HepG2 (cell line): ENCODE measurements around the gene ZNF605. TPM values are rescaled to one million over a fixed set of nuclear protein-coding genes. Genes with fewer than 3 reads are reported as not detected.

Experiments used
- ARHGAP35 ChIP-seq: sonication (generic); formaldehyde crosslinking; IDR thresholded peaks from 2 replicates; pipeline ENCODE4 v1.9.0; 2022; ENCODE audit warnings: mild to moderate bottlenecking, inconsistent platforms, moderate library complexity, missing genetic modification reagents, borderline replicate concordance
- BRD4 ChIP-seq: sonication (generic); formaldehyde crosslinking; IDR thresholded peaks from 2 replicates; pipeline ENCODE4 v1.4.0; 2020; ENCODE audit warnings: missing genetic modification reagents
- CBX5 ChIP-seq: sonication (generic); formaldehyde crosslinking; IDR thresholded peaks from 2 replicates; pipeline ENCODE4 v1.4.0; 2020; ENCODE audit warnings: missing genetic modification reagents, borderline replicate concordance
- CENPBD1 ChIP-seq: sonication (generic); formaldehyde crosslinking; IDR thresholded peaks from 2 replicates; pipeline ENCODE4 v1.8.0; 2022; ENCODE audit warnings: missing genetic modification reagents, low read depth, mild to moderate bottlenecking, borderline replicate concordance
- CHD2 ChIP-seq: IDR thresholded peaks from 2 replicates; pipeline ENCODE4 v1.6.1; 2011; ENCODE audit warnings: low read depth, low read length, improper control_type of control experiment
- FOXO1 ChIP-seq: sonication (generic); formaldehyde crosslinking; IDR thresholded peaks from 2 replicates; pipeline ENCODE4 v1.4.0; 2020; ENCODE audit warnings: missing genetic modification reagents
- HDAC2 ChIP-seq: sonication (generic); formaldehyde crosslinking; IDR thresholded peaks from 2 replicates; pipeline ENCODE4 v1.4.0; 2020; ENCODE audit warnings: missing genetic modification reagents
- KDM2A ChIP-seq: sonication (generic); formaldehyde crosslinking; IDR thresholded peaks from 2 replicates; pipeline ENCODE4 v1.4.0; 2020; ENCODE audit warnings: low read depth, missing genetic modification reagents, borderline replicate concordance
- MAFF ChIP-seq: IDR thresholded peaks from 2 replicates; pipeline ENCODE4 v1.6.1; 2011; ENCODE audit warnings: low read depth, low read length, improper control_type of control experiment
- PHF20 ChIP-seq: sonication (generic); formaldehyde crosslinking; IDR thresholded peaks from 2 replicates; pipeline ENCODE4 v1.5.0; 2020; ENCODE audit warnings: mild to moderate bottlenecking, missing genetic modification reagents
- RBM39 ChIP-seq: fragments of 200-400 bp; formaldehyde crosslinking; IDR thresholded peaks from one replicate; pipeline ENCODE4 v1.6.1; 2018; ENCODE audit warnings: antibody characterized with exemption, mild to moderate bottlenecking, low read depth, low read length; ENCODE audit not compliant: poor library complexity, severe bottlenecking
- RELA ChIP-seq: sonication (generic); formaldehyde crosslinking; IDR thresholded peaks from 2 replicates; pipeline ENCODE4 v1.4.0; 2020; ENCODE audit warnings: missing genetic modification reagents
- RFXANK ChIP-seq: IDR thresholded peaks from 2 replicates; pipeline ENCODE4 v1.6.1; 2016
- SKI ChIP-seq: fragments of 450-650 bp; IDR thresholded peaks from one replicate; pipeline ENCODE4 v1.6.1; 2018; ENCODE audit warnings: mild to moderate bottlenecking; ENCODE audit not compliant: partially characterized antibody
- SP5 ChIP-seq: IDR thresholded peaks from 2 replicates; pipeline ENCODE4 v1.6.1; 2016; ENCODE audit warnings: low read depth, borderline replicate concordance
- SUZ12 ChIP-seq: fragments of 150-350 bp; IDR thresholded peaks from 2 replicates; pipeline ENCODE4 v1.6.1; 2014; ENCODE audit warnings: low read depth, low read length
- SYNCRIP ChIP-seq: fragments of 200-400 bp; formaldehyde crosslinking; IDR thresholded peaks from 2 replicates; pipeline ENCODE4 v1.6.1; 2018; ENCODE audit warnings: mild to moderate bottlenecking, low read depth, low read length; ENCODE audit not compliant: insufficient read depth
- TOE1 ChIP-seq: sonication (generic); formaldehyde crosslinking; IDR thresholded peaks from 2 replicates; pipeline ENCODE4 v1.4.0; 2020; ENCODE audit warnings: mild to moderate bottlenecking, missing genetic modification reagents
- USF2 ChIP-seq, 2 experiments: sonication (generic) in 1 of 2; formaldehyde crosslinking in 1 of 2; IDR thresholded peaks; 2 replicates each; pipeline versions ENCODE4 v1.5.1 to v1.6.1; 2011 to 2020; ENCODE audit warnings: borderline replicate concordance in 1 of 2, low read depth in 1 of 2, low read length in 1 of 2, mild to moderate bottlenecking in 1 of 2, missing genetic modification reagents in 1 of 2, moderate library complexity in 1 of 2
- YY1 ChIP-seq: IDR thresholded peaks from 2 replicates; pipeline ENCODE4 v1.6.1; 2011; ENCODE audit warnings: low read length, low read depth, moderate library complexity, mild to moderate bottlenecking; ENCODE audit not compliant: insufficient read depth, insufficient replicate concordance
- ZMAT3 ChIP-seq: sonication (generic); formaldehyde crosslinking; conservative IDR thresholded peaks from 2 replicates; pipeline ENCODE4 v1.7.0; 2021; ENCODE audit warnings: missing genetic modification reagents
- ZNF235 ChIP-seq: sonication (generic); formaldehyde crosslinking; IDR thresholded peaks from 2 replicates; pipeline ENCODE4 v1.8.1; 2023; ENCODE audit warnings: mild to moderate bottlenecking, missing genetic modification reagents, borderline replicate concordance
- ZNF263 ChIP-seq: sonication (generic); formaldehyde crosslinking; IDR thresholded peaks from 2 replicates; pipeline ENCODE4 v1.4.0; 2020; ENCODE audit warnings: missing genetic modification reagents
- ZNF557 ChIP-seq: sonication (generic); formaldehyde crosslinking; IDR thresholded peaks from 2 replicates; pipeline ENCODE4 v1.4.0; 2020; ENCODE audit warnings: missing genetic modification reagents
- ZNF709 ChIP-seq: sonication (generic); formaldehyde crosslinking; IDR thresholded peaks from 2 replicates; pipeline ENCODE4 v1.5.0; 2020; ENCODE audit warnings: mild to moderate bottlenecking, missing genetic modification reagents
- polyA plus RNA-seq, 8 experiments: library from polyadenylated mRNA; depleted of rRNA in 3 of 8; stranded (reverse) in 7 of 8; unstranded in 1 of 8; fragments of >200 nt; fragmentation: Illumina TruSeq in 4 of 8; extraction: Trizol in 4 of 8; gene quantifications; 2 replicates each; pipeline versions ENCODE4 v1.2.1 to v1.2.3, GENCODE V29; 2011 to 2016; ENCODE audit warnings: low read depth in 4 of 8, missing spikeins in 1 of 8, mixed read lengths in 1 of 8; ENCODE audit not compliant: insufficient read depth in 1 of 8
- total RNA-seq, 5 experiments: library from RNA; depleted of rRNA; stranded (reverse); fragments of >200 nt; fragmentation: Illumina TruSeq; extraction: Trizol; gene quantifications; 2 replicates each; pipeline ENCODE4 v1.2.3, GENCODE V29; 2016; ENCODE audit warnings: low read depth in 1 of 5
- TF ChIP-seq, protein P1 (sequence below): sonication (generic); formaldehyde crosslinking; IDR thresholded peaks from 2 replicates; pipeline ENCODE4 v1.5.0; 2020; ENCODE audit warnings: missing genetic modification reagents
- TF ChIP-seq, protein P2 (sequence below): IDR thresholded peaks from 2 replicates; pipeline ENCODE4 v1.6.1; 2016; ENCODE audit warnings: mild to moderate bottlenecking, missing biosample characterization, missing genetic modification reagents

The ZNF605 gene
- total and polyA plus RNA-seq, 2 of the 13 experiments (the other 11 are each of a cell fraction or from before 2014, with no cell fraction given), result 6.7 to 6.8 TPM

GRCh38 chr12:132887513-132888351 lies 68.4 kb downstream of the ZNF605 start, which contains the start of gene CHFR (continued):
- TF ChIP-seq, protein P1, sequence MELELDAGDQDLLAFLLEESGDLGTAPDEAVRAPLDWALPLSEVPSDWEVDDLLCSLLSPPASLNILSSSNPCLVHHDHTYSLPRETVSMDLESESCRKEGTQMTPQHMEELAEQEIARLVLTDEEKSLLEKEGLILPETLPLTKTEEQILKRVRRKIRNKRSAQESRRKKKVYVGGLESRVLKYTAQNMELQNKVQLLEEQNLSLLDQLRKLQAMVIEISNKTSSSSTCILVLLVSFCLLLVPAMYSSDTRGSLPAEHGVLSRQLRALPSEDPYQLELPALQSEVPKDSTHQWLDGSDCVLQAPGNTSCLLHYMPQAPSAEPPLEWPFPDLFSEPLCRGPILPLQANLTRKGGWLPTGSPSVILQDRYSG (CRISPR knock-in tag), result no peak
- TF ChIP-seq BRD4 (CRISPR knock-in tag) (no peak; the same call in 1 of the 2 replicates), KDM2A (CRISPR knock-in tag) (peak; percentile 68), CBX5 (peak; percentile 69; the same call in 1 of the 2 replicates), FOXO1 (CRISPR knock-in tag) (peak; percentile 7; the same call in 1 of the 2 replicates), CHD2 (peak; percentile 91), YY1 (peak; percentile 100), RBM39 (peak; percentile 45), MAFF (no peak), SUZ12 (no peak), TOE1 (CRISPR knock-in tag) (no peak), RELA (CRISPR knock-in tag) (no peak), RFXANK (peak; percentile 64; the same call in 1 of the 2 replicates), ZNF235 (CRISPR knock-in tag) (0 out of 2 replicates have a peak, but pooled peaks have one; percentile 65), ZNF709 (CRISPR knock-in tag) (no peak), ZNF263 (CRISPR knock-in tag) (peak; percentile 93), PHF20 (CRISPR knock-in tag) (peak; percentile 94), USF2 (IDR thresholded peaks at IDR 0.05; ENCODE audit: low read depth, low read length) (no peak), USF2 (CRISPR knock-in tag; IDR thresholded peaks at IDR 0.05; ENCODE audit: borderline replicate concordance) (no peak), HDAC2 (CRISPR knock-in tag) (peak; percentile 72), SKI (peak; percentile 44), CENPBD1 (CRISPR knock-in tag) (no peak), SP5 (no peak), SYNCRIP (no peak), ARHGAP35 (CRISPR knock-in tag) (0 out of 2 replicates have a peak, but pooled peaks have one; percentile 38), ZNF557 (CRISPR knock-in tag) (0 out of 2 replicates have a peak, but pooled peaks have one; percentile 29), ZMAT3 (CRISPR knock-in tag) (peak; percentile 51; the same call in 1 of the 2 replicates)
- TF ChIP-seq, protein P2, sequence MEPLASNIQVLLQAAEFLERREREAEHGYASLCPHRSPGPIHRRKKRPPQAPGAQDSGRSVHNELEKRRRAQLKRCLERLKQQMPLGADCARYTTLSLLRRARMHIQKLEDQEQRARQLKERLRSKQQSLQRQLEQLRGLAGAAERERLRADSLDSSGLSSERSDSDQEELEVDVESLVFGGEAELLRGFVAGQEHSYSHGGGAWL, result 0 out of 2 replicates have a peak, but pooled peaks have one; percentile 35
